Heart left ventricle (tissue), 16 donors: Measurements from ENCODE around the gene HHIPL1. TPM values are rescaled to one million over a fixed set of nuclear protein-coding genes. Genes with fewer than 3 reads are reported as not detected.

ENCODE experiments used
- ATAC-seq, 4 donors: fragments of 200-7000 bp; cut with Tn5 transposase; one replicate each; pipeline ENCODE4 v1.9.1; 2020 to 2022; ENCODE audit warnings: moderate library complexity in 4 of 4, mild to moderate bottlenecking in 3 of 4, moderate number of reproducible peaks in 1 of 4
- DNase-seq, 5 donors: peaks; one replicate each; pipeline ENCODE4 v3.0.0-alpha.2; 2020
- H3K27ac ChIP-seq, 12 donors: fragments of 200-600 bp; sonication (generic) in 4 of 12; one replicate each; pipeline versions ENCODE4 v1.5.0 to v1.8.0; 2016 to 2022; ENCODE audit warnings: mild to moderate bottlenecking in 2 of 12
- H3K27me3 ChIP-seq, 9 donors: fragments of 200-600 bp; sonication (generic) in 2 of 9; one replicate each; pipeline versions ENCODE4 v1.5.1 to v1.8.0; 2016 to 2022; ENCODE audit warnings: mild to moderate bottlenecking in 3 of 9
- H3K36me3 ChIP-seq, 9 donors: fragments of 200-600 bp; sonication (generic) in 2 of 9; one replicate each; pipeline versions ENCODE4 v1.5.0 to v1.8.0; 2018 to 2022; ENCODE audit warnings: mild to moderate bottlenecking in 2 of 9
- H3K4me1 ChIP-seq, 12 donors: fragments of 200-600 bp; sonication (generic) in 4 of 12; one replicate each; pipeline versions ENCODE4 v1.5.0 to v1.8.0; 2016 to 2022; ENCODE audit warnings: mild to moderate bottlenecking in 3 of 12
- H3K4me3 ChIP-seq, 12 donors: fragments of 200-600 bp; sonication (generic) in 4 of 12; one replicate each; pipeline versions ENCODE4 v1.5.0 to v1.8.0; 2017 to 2022; ENCODE audit warnings: mild to moderate bottlenecking in 9 of 12, moderate library complexity in 4 of 12
- H3K9me3 ChIP-seq, 12 donors: fragments of 200-600 bp; sonication (generic) in 4 of 12; one replicate each; pipeline versions ENCODE4 v1.5.0 to v1.8.0; 2016 to 2022; ENCODE audit warnings: mild to moderate bottlenecking in 1 of 12
- CTCF ChIP-seq, 12 donors: fragments of 200-600 bp; sonication (generic) in 4 of 12; IDR thresholded peaks; one replicate each; pipeline versions ENCODE4 v1.5.0 to v1.8.0; 2018 to 2022; ENCODE audit warnings: antibody characterized with exemption in 12 of 12, mild to moderate bottlenecking in 5 of 12
- POLR2A ChIP-seq, 2 donors: fragments of 450-650 bp; IDR thresholded peaks; one replicate each; pipeline ENCODE4 v1.6.1; 2017; ENCODE audit warnings: antibody characterized with exemption in 2 of 2, mild to moderate bottlenecking in 2 of 2, moderate library complexity in 2 of 2
- WGBS, 4 donors: extraction: QIAGEN DNeasy Blood & Tissue Kit in 2 of 4; methylation state at CpG; one replicate each; pipeline versions ENCODE4 v1.1.5 to v1.1.7; 2013 to 2018; 5-methylcytosine and 5-hydroxymethylcytosine counted together
- intact Hi-C, 10 donors: fragments of 100-400 bp; cut with DNase I; formaldehyde crosslinking; loops; one replicate each; pipeline versions ENCODE4 v1.11.1 to v1.14.2; 2022
- polyA plus RNA-seq, 2 donors: library from polyadenylated mRNA; stranded (reverse); fragments of 200-250 nt; gene quantifications; one replicate each; pipeline ENCODE4 v1.2.3, GENCODE V29; 2013
- total RNA-seq, 9 donors: library from RNA; depleted of rRNA in 2 of 9; stranded (reverse); fragments of >200 nt in 2 of 9; fragmentation: NEBNext Ultra II Directional in 3 of 9; extraction: Animal tissue kit (Norgen Biotek cat#: 25700) in 3 of 9; gene quantifications; one replicate each; pipeline versions ENCODE4 v1.1.0 to v1.2.4, GENCODE V29; 2016 to 2023
- donor health status: ischemic (EF 13 %, LVEDD 7.1; RV severe dilation, severe dysfunction).
- donor health status: healthy with polysubstance abuse.
- donor health status: DM: no; HTN: yes; CAD: no.
- donor health status: DM: no; HTN: no; CAD: no.
- donor health status: ischemic (EF 25% LVEDD 6.9; RV normal size, moderate dysfunction).
- donor health status: ischemic (EF 25% LVEDD 5.7; RV mildly dilated, moderate dysfunction).
- donor health status: healthy.
- donor health status: DM: yes; HTN: yes; CAD: no.
- donor health status: ischemic (EF 35%, LVEDD 5.7; RV mildly dilated, moderate dysfunction).
- donor health status: nonischemic (EF 11% LVEDD 7.7; RV severe dilation, severe dysfunction).
- donor health status: DM: yes; HTN: yes; CAD: no.
- donor health status: PGD.
- donor health status: ischemic (EF 29% LVEDD 5.4; RV normal size, mild dysfunction).
- donor health status: nonischemic (EF 23%, LVEDD 6.1; RV moderate dilation, normal function).

The HHIPL1 gene
- total and polyA plus RNA-seq, 11 donors, result 0.34 to 3.1 (median 1.1) TPM

DNA sequence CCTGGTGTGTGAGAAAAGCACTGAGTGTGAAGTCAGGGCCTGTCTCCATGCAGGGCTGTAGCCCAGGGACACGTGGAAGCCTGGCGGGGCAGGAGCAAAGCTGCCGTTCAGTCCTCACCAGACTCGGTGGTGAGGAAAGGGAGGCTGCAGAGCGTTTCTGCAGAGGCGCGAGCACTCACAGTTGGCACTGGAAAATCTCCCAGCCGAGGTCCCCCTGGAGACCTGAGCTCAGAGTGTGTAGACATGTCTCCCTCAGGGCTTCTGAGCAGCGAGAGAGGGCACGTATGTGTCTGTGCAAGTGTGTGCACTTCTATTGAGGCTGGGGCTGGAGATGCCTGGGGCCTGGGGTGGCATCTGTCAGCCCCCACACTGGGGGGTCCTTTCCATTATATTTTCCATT lies 11.0 kb upstream of the HHIPL1 start:
- intact Hi-C loops, result no loop called here
- H3K36me3 ChIP-seq, result no peaks in the 10 kb centered on the region
- no peaks in the 10 kb centered on the region for H3K9me3 ChIP-seq
- H3K4me1 ChIP-seq, result peaks cover 0 to 3% (median 0%) of the 10 kb centered on the region in 12 donors
- no peak overlapping the region for H3K27ac ChIP-seq
- no peak for ATAC-seq
- no peaks in the 10 kb centered on the region for H3K27me3 ChIP-seq
- no peak for TF ChIP-seq CTCF (IDR thresholded peaks at IDR 0.05)
- no peak for TF ChIP-seq POLR2A (IDR thresholded peaks at IDR 0.05)
- no peak for DNase-seq
- no peak overlapping the region for H3K4me3 ChIP-seq
- WGBS, 4 donors, result 79 to 86% (median 81%) methylated on average over 10 of the region's 10 CpGs

DNA sequence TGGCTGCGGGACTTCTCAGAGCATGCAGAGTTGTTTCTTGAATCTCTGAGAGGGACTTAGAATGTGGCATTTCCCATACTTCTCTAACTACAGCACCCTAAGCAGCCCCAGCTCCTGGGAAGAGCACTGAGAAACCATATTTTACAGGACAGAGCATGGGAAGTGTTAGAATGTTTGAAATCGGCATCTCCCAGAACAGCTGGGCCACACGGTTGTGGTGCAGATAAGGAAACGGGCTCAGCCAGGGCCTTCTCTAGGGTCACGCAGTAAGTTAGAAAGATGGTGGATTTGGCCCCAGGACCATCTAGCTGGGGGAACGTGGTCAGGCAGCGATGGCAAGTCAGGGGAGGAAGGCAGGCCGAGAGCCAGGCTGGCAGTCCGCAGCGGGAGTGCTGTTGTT lies 10.5 kb upstream of the HHIPL1 start:
- Histone ChIP-seq H3K9me3 (no peaks in the 10 kb centered on the region), H3K27ac (no peak overlapping the region), H3K4me3 (no peak overlapping the region), H3K27me3 (no peaks in the 10 kb centered on the region), H3K36me3 (no peaks in the 10 kb centered on the region), H3K4me1 (no peaks in the 10 kb centered on the region)
- WGBS, 4 donors, result 77 to 85% (median 82%) methylated on average over 10 of the region's 10 CpGs
- ATAC-seq (no peak), DNase-seq (peak in 1 of 5 donors; percentile 26)
- no peak for TF ChIP-seq POLR2A (IDR thresholded peaks at IDR 0.05)
- TF ChIP-seq CTCF (IDR thresholded peaks at IDR 0.05), result no peak
- intact Hi-C loops, result no loop called here

DNA sequence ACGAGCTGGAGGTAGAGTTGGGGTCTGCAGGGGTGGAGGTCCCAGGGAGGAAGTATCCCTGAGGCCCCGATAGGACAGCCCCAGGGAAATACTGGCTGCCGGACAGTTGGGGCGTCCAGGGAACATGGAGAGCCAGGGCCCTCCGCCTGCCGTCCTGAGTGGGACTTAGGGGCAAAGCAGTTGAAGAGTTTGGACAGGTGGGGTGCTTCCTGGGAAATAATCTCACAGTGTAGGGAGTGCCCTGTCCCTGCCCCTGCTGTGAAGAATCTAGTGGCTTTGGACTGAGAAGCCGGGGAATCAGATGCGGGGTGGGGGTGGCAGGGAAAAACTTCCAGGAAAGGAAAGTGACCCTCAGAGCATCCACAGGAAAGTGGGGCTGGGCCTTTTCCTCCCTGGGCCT lies 9.8 kb upstream of the HHIPL1 start:
- WGBS, 4 donors, result 82 to 89% (median 85%) methylated on average over 8 of the region's 8 CpGs
- Histone ChIP-seq H3K27ac (no peak overlapping the region), H3K9me3 (no peaks in the 10 kb centered on the region), H3K36me3 (no peaks in the 10 kb centered on the region), H3K4me3 (no peak overlapping the region), H3K27me3 (no peaks in the 10 kb centered on the region), H3K4me1 (no peaks in the 10 kb centered on the region)
- TF ChIP-seq POLR2A (IDR thresholded peaks at IDR 0.05), result no peak
- TF ChIP-seq CTCF (IDR thresholded peaks at IDR 0.05), result no peak
- ATAC-seq, result no peak
- intact Hi-C loops, result no loop called here
- peak in 1 of 5 donors; percentile 24 for DNase-seq

DNA sequence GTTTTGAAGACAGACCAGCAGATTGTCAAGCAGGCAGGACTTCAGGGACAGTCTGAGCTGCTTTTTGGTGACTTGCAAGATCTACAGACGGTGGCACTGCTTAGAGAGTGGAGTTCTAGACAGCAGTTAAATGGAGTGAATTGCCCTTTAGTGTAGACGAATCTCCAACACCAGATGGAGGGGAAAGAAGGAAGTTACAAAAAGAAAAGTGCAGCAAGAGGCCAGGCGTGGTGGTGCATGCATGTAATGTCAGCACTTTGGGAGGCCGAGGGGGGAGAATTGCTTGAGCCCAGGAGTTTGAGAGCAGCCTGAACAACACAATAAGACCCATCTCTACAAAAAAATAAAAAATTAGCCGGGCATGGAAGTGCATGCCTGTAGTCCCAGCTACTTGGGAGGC lies 8.4 kb upstream of the HHIPL1 start:
- H3K27me3 ChIP-seq, result no peaks in the 10 kb centered on the region
- ATAC-seq (no peak), DNase-seq (peak in 1 of 5 donors; percentile 9)
- intact Hi-C loops, result no loop called here
- no peaks in the 10 kb centered on the region for H3K4me1 ChIP-seq
- H3K27ac ChIP-seq, result no peak overlapping the region
- TF ChIP-seq CTCF (IDR thresholded peaks at IDR 0.05), result no peak
- no peak for TF ChIP-seq POLR2A (IDR thresholded peaks at IDR 0.05)
- no peak overlapping the region for H3K4me3 ChIP-seq
- H3K9me3 ChIP-seq, result no peaks in the 10 kb centered on the region
- 82 to 87% (median 84%) methylated on average over 5 of the region's 5 CpGs for WGBS, 4 donors
- H3K36me3 ChIP-seq, result no peaks in the 10 kb centered on the region
